Esophagus muscularis mucosa (tissue), 4 donors: ENCODE measurements around the gene BDH1. TPM values are rescaled to one million over a fixed set of nuclear protein-coding genes. Genes with fewer than 3 reads are reported as not detected.
A peak's percentile ranks its signal among the peaks of the same experiment; 100 is the strongest.

Experiments
- DNase-seq: peaks from one replicate; pipeline ENCODE4 v3.0.0-alpha.2; 2017; ENCODE audit errors: extremely low spot score
- H3K27ac ChIP-seq, 4 donors: fragments of 200-600 bp; sonication (generic); replicated peaks in 1 of 4; 1 replicate in 3 of 4; 2 replicates in 1 of 4; pipeline ENCODE4 v1.5.1; 2016 to 2019; ENCODE audit warnings: mild to moderate bottlenecking in 1 of 4
- H3K27me3 ChIP-seq, 4 donors: fragments of 200-600 bp; sonication (generic); one replicate each; pipeline versions ENCODE4 v1.5.1 to v1.6.0; 2016 to 2019
- H3K36me3 ChIP-seq, 4 donors: fragments of 200-600 bp; sonication (generic); one replicate each; pipeline ENCODE4 v1.5.1; 2016 to 2019
- H3K4me1 ChIP-seq, 4 donors: fragments of 200-600 bp; sonication (generic); one replicate each; pipeline ENCODE4 v1.5.1; 2016 to 2019
- H3K4me3 ChIP-seq, 4 donors: fragments of 200-600 bp; sonication (generic); 1 replicate in 2 of 4; 2 replicates in 2 of 4; pipeline ENCODE4 v1.5.1; 2016 to 2019; ENCODE audit warnings: mild to moderate bottlenecking in 4 of 4, moderate library complexity in 1 of 4
- H3K9me3 ChIP-seq, 4 donors: fragments of 200-600 bp; sonication (generic); 1 replicate in 3 of 4; 2 replicates in 1 of 4; pipeline ENCODE4 v1.5.1; 2016 to 2019
- EP300 ChIP-seq: sonication (generic); formaldehyde crosslinking; IDR thresholded peaks from one replicate; pipeline ENCODE4 v1.6.1; 2017; ENCODE audit warnings: antibody characterized with exemption
- POLR2A ChIP-seq: fragments of 450-650 bp; IDR thresholded peaks from one replicate; pipeline ENCODE4 v1.6.1; 2017; ENCODE audit warnings: antibody characterized with exemption, moderate library complexity, mild to moderate bottlenecking, low read depth
- POLR2AphosphoS5 ChIP-seq, 2 donors: sonication (generic); formaldehyde crosslinking; IDR thresholded peaks; one replicate each; pipeline ENCODE4 v1.6.1; 2017; ENCODE audit warnings: antibody characterized with exemption in 2 of 2
- WGBS: methylation state at CpG from one replicate; pipeline ENCODE4 v1.1.5; 2018; 5-methylcytosine and 5-hydroxymethylcytosine counted together
- intact Hi-C: fragments of 100-400 bp; cut with DNase I; formaldehyde crosslinking; loops from one replicate; pipeline ENCODE4 v1.15.1; 2023
- total RNA-seq, 4 donors: library from RNA; depleted of rRNA; stranded (reverse); fragments of >200 nt; gene quantifications; one replicate each; pipeline versions ENCODE4 v1.1.0 to v1.2.1, GENCODE V29; 2016
- TF ChIP-seq, protein P1 (sequence below), 3 experiments: fragments of 200-600 bp in 2 of 3; fragments of 450-650 bp in 1 of 3; sonication (generic) in 2 of 3; IDR thresholded peaks; one replicate each; pipeline ENCODE4 v1.5.1; 2017 to 2019; ENCODE audit warnings: antibody characterized with exemption in 3 of 3, mild to moderate bottlenecking in 2 of 3, moderate library complexity in 1 of 3

The BDH1 gene
- total RNA-seq, 4 donors from 2014 or later: 9.1 to 18.7 (median 14.6) TPM

DNA sequence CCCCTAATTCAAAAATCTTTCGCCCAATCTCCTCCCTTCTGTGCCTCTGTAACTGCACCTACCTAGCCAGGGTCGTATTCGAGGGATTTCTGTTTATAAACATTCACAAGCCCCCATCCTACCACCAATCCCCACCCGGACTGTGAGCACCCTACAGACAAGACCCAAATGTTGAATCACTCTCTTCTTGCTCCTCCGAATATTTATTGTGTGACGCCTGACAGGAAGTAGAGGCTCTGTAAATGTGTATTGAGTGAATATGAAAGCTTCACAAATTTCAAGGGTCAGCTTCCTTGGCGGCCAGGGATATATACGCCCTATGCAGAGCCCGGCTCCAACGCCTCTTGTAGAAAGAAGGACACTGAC, 1.6 kb downstream of the BDH1 start:
- Histone ChIP-seq H3K27me3 (peaks cover 0 to 23% (median 0%) of the 10 kb centered on the region in 4 donors), H3K36me3 (no peaks in the 10 kb centered on the region), H3K9me3 (no peaks in the 10 kb centered on the region), H3K27ac (peak overlapping the region; percentile 89 to 99 (median 94)), H3K4me3 (peak overlapping the region; percentile 65 to 91 (median 81)), H3K4me1 (peaks cover 21 to 42% (median 35%) of the 10 kb centered on the region in 4 donors)
- intact Hi-C loops: no loop called here
- WGBS: 25% methylated on average over 9 of the region's 10 CpGs
- TF ChIP-seq POLR2AphosphoS5 (IDR thresholded peaks at IDR 0.05) (no peak), POLR2A (no peak), EP300 (no peak)
- TF ChIP-seq, protein P1, sequence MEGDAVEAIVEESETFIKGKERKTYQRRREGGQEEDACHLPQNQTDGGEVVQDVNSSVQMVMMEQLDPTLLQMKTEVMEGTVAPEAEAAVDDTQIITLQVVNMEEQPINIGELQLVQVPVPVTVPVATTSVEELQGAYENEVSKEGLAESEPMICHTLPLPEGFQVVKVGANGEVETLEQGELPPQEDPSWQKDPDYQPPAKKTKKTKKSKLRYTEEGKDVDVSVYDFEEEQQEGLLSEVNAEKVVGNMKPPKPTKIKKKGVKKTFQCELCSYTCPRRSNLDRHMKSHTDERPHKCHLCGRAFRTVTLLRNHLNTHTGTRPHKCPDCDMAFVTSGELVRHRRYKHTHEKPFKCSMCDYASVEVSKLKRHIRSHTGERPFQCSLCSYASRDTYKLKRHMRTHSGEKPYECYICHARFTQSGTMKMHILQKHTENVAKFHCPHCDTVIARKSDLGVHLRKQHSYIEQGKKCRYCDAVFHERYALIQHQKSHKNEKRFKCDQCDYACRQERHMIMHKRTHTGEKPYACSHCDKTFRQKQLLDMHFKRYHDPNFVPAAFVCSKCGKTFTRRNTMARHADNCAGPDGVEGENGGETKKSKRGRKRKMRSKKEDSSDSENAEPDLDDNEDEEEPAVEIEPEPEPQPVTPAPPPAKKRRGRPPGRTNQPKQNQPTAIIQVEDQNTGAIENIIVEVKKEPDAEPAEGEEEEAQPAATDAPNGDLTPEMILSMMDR (IDR thresholded peaks at IDR 0.05): no peak
- DNase-seq: no peak

DNA sequence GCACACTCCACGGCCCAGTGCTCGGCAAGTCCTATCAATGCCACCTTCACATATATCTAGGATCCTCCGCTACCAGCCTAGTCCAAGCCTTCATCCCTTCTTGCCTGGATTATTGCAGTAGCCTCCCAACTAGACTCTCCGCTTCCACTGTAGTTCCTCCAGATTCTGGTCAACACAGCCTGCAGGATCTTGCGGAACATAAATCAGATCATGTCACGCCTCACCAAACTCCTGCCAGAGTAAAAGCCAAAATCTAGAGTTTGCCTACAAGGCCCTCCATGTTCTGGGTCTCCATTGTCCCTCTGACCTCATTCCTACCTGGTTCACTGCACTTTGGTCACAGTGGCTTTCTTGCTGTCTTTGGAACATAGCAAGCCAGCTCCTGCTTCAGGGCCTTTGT, 3.6 kb downstream of the BDH1 start:
- Histone ChIP-seq H3K4me3 (no peak overlapping the region), H3K4me1 (peaks cover 21 to 62% (median 48%) of the 10 kb centered on the region in 4 donors), H3K27ac (no peak overlapping the region), H3K9me3 (no peaks in the 10 kb centered on the region), H3K36me3 (no peaks in the 10 kb centered on the region), H3K27me3 (peaks cover 0 to 12% (median 0%) of the 10 kb centered on the region in 4 donors)
- DNase-seq: no peak
- TF ChIP-seq, protein P1 (IDR thresholded peaks at IDR 0.05): no peak
- TF ChIP-seq POLR2AphosphoS5 (IDR thresholded peaks at IDR 0.05) (no peak), EP300 (no peak), POLR2A (no peak)
- WGBS: 99% methylated on average over 6 of the region's 6 CpGs
- intact Hi-C loops: no loop called here

DNA sequence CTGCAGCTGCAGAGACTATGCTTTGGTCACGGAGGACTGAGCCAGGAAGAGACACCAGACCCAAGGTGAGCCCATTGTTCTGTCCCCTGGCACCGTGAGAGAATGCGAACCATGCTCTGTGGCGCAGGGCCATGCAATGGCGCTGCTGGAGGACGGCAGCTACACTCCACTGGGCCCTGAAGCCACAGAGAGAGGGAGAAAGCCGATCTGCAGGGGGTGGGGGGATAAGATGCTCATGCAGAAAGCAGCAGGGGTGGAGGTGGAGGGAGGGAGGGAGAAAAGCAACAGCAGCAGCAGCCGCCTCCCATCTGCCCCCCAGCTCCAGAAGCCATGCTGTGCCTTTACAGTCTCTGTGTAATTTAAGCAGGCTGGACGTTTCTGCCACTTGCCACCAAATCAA, 5.3 kb downstream of the BDH1 start:
- peak overlapping the region in 3 of 4 donors; percentile 29 to 59 (median 44) for H3K27ac ChIP-seq
- H3K36me3 ChIP-seq: peaks cover 0 to 4% (median 0%) of the 10 kb centered on the region in 4 donors
- DNase-seq: no peak
- no peaks in the 10 kb centered on the region for H3K27me3 ChIP-seq
- peaks cover 14 to 54% (median 39%) of the 10 kb centered on the region in 4 donors for H3K4me1 ChIP-seq
- intact Hi-C loops: no loop called here
- H3K4me3 ChIP-seq: no peak overlapping the region
- H3K9me3 ChIP-seq: no peaks in the 10 kb centered on the region
- 56% methylated on average over 6 of the region's 9 CpGs for WGBS
- TF ChIP-seq, protein P1 (IDR thresholded peaks at IDR 0.05): no peak
- TF ChIP-seq EP300: no peak
- TF ChIP-seq POLR2A: no peak
- no peak for TF ChIP-seq POLR2AphosphoS5 (IDR thresholded peaks at IDR 0.05)

DNA sequence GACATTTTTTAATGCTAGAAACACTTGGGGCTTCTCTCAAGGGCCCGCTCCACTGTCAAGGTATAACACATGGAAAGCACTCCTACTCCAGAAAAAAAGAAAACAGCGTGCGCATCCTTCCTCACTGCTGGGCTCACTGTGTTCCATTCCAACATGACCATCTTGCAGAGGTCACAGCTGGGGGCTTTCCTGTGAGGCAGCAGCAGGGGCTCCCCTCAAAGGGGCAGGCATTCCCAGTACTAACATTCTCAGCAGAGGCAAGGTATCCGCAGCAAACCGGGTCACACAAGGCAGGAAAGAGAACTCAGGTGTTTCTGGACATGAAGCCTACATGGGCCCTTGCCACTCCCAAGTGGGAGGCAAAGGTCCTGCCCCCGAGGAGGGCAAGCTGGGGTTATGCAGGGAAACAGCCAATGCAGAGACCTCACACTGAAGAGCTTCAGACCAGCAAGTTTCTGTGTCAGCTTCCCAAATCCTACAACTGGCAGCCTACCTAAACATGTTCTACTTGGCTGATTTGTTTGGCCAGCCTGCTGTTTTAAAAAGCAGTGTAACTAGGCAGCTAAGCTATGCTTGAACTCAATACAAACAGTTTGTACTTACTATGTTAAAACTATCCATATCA, 6.4 kb downstream of the BDH1 start:
- peak overlapping the region; percentile 29 to 66 (median 52) for H3K27ac ChIP-seq
- no peak for DNase-seq
- 68% methylated on average over 5 of the region's 6 CpGs for WGBS
- peaks cover 9 to 49% (median 36%) of the 10 kb centered on the region in 4 donors for H3K4me1 ChIP-seq
- H3K9me3 ChIP-seq: no peaks in the 10 kb centered on the region
- H3K27me3 ChIP-seq: no peaks in the 10 kb centered on the region
- intact Hi-C loops: no loop called here
- H3K4me3 ChIP-seq: no peak overlapping the region
- TF ChIP-seq POLR2AphosphoS5 (IDR thresholded peaks at IDR 0.05): no peak
- H3K36me3 ChIP-seq: peaks cover 0 to 9% (median 0%) of the 10 kb centered on the region in 4 donors

DNA sequence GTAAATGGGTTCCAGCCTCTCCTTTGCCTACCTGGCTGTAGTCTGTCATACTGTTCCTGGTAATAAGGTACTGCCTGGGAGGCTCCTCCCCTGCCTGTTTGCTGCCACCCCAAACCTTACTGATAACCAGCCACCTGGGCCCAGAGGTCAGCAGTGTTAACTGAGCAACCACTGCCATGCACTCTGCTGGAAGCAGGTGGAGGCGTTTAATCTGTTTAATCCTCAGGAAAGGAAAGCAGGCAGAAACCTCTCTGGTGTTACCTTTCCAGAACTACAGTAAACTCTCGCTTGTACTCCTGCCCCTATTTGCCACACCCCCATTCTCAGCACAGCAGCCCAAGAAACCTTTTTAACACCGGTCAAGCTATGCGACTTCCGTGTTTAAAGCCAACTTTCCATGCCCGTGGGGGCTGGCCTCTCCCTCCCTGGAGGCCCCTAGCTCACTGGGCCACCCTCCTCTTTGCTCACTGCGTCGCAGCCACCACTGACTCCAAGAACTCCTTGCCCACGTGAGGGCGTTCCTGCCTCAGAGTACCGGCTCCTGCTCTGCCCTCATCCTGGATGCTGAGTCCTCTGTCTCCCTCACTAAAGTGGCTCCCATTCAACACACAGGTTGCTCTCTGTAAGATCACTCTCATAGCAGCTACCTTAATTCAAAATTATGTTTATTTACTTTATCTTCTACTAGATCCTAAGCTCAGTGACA, 8.3 kb downstream of the BDH1 start:
- H3K4me1 ChIP-seq: peaks cover 2 to 40% (median 28%) of the 10 kb centered on the region in 4 donors
- no peak for DNase-seq
- 61% methylated on average over 11 of the region's 11 CpGs for WGBS
- H3K9me3 ChIP-seq: no peaks in the 10 kb centered on the region
- no peak for TF ChIP-seq POLR2A
- TF ChIP-seq EP300: no peak
- TF ChIP-seq POLR2AphosphoS5 (IDR thresholded peaks at IDR 0.05): no peak
- TF ChIP-seq, protein P1 (IDR thresholded peaks at IDR 0.05): no peak
- no peaks in the 10 kb centered on the region for H3K27me3 ChIP-seq
- peaks cover 0 to 9% (median 0%) of the 10 kb centered on the region in 4 donors for H3K36me3 ChIP-seq
- no peak overlapping the region for H3K27ac ChIP-seq
- no peak overlapping the region for H3K4me3 ChIP-seq
- intact Hi-C loops: no loop called here
